OCI-LY1 (cell line): ENCODE data around the gene LARP4B.
"Not testable (repeated sequence)": the region's sequence is repeated elsewhere in the genome, so short reads cannot be mapped to it uniquely, and the experiment has no call there.

ENCODE experiments used
- H2AFZ ChIP-seq: fragments of 200-600 bp; sonication (generic), shearing (Covaris generic); 2 replicates; pipeline ENCODE4 v1.6.0; 2014; ENCODE audit warnings: antibody characterized with exemption, mild to moderate bottlenecking, low read length
- H3F3A ChIP-seq: fragments of 200-600 bp; sonication (generic), shearing (Covaris generic); 2 replicates; pipeline ENCODE4 v1.6.0; 2014; ENCODE audit warnings: mild to moderate bottlenecking, antibody characterized with exemption, low read length, moderate library complexity; ENCODE audit not compliant: insufficient read depth
- H3K27ac ChIP-seq: fragments of 200-600 bp; sonication (generic); 2 replicates; pipeline ENCODE4 v1.5.1; 2014; ENCODE audit warnings: low read length, mixed run types, mild to moderate bottlenecking, low read depth; ENCODE audit not compliant: poor library complexity, severe bottlenecking
- H3K27me3 ChIP-seq: fragments of 200-600 bp; sonication (generic); 2 replicates; pipeline ENCODE4 v1.6.0; 2014; ENCODE audit warnings: antibody characterized with exemption, mild to moderate bottlenecking, low read length, moderate library complexity; ENCODE audit not compliant: insufficient read depth
- H3K36me3 ChIP-seq: fragments of 200-600 bp; sonication (generic); 2 replicates; pipeline ENCODE4 v1.6.1; 2014; ENCODE audit warnings: mild to moderate bottlenecking, antibody characterized with exemption, low read length, moderate library complexity, mixed read lengths; ENCODE audit not compliant: insufficient read depth
- H3K4me1 ChIP-seq: fragments of 200-600 bp; sonication (generic); 2 replicates; pipeline ENCODE4 v1.5.1; 2014; ENCODE audit warnings: mild to moderate bottlenecking, low read length, moderate library complexity; ENCODE audit not compliant: insufficient read depth, severe bottlenecking
- H3K4me2 ChIP-seq: fragments of 200-600 bp; sonication (generic), shearing (Covaris generic); 2 replicates; pipeline ENCODE4 v1.6.1; 2014; ENCODE audit warnings: low read length
- H3K4me3 ChIP-seq: fragments of 200-600 bp; sonication (generic); 2 replicates; pipeline ENCODE4 v1.5.1; 2014; ENCODE audit warnings: low read length, low read depth, mild to moderate bottlenecking, mixed read lengths; ENCODE audit not compliant: poor library complexity, severe bottlenecking
- H3K79me2 ChIP-seq: fragments of 200-600 bp; shearing (Covaris generic); 2 replicates; pipeline ENCODE4 v1.6.1; 2016; ENCODE audit warnings: mixed run types, low read length, mixed read lengths; ENCODE audit not compliant: insufficient read depth
- H3K9ac ChIP-seq: fragments of 200-600 bp; sonication (generic), shearing (Covaris generic); 2 replicates; pipeline ENCODE4 v1.6.1; 2014; ENCODE audit warnings: mild to moderate bottlenecking, low read length, mixed read lengths
- H3K9me2 ChIP-seq: fragments of 200-600 bp; sonication (generic), shearing (Covaris generic); 2 replicates; pipeline ENCODE4 v1.6.1; 2014; ENCODE audit warnings: low read depth, mild to moderate bottlenecking, low read length, mixed read lengths
- H3K9me3 ChIP-seq: fragments of 200-600 bp; shearing (Covaris generic); 2 replicates; pipeline ENCODE4 v1.6.1; 2014; ENCODE audit warnings: low read length, mixed read lengths
- H4K20me1 ChIP-seq: fragments of 200-600 bp; sonication (generic), shearing (Covaris generic); 2 replicates; pipeline ENCODE4 v1.6.0; 2016; ENCODE audit warnings: mild to moderate bottlenecking, low read length; ENCODE audit not compliant: insufficient read depth
- EZH2 ChIP-seq: fragments of 200-600 bp; sonication (generic), shearing (Covaris generic); IDR thresholded peaks from 2 replicates; pipeline ENCODE4 v1.8.0; 2017; ENCODE audit warnings: borderline replicate concordance, mixed run types, mild to moderate bottlenecking, antibody characterized with exemption, low read length, moderate library complexity, mixed read lengths
- TF ChIP-seq, protein P1 (sequence below): fragments of 200-600 bp; sonication (generic), shearing (Covaris generic); IDR thresholded peaks from 2 replicates; pipeline ENCODE4 v1.5.1; 2017; ENCODE audit warnings: mild to moderate bottlenecking, antibody characterized with exemption, low read length, moderate library complexity, mixed read lengths

The LARP4B gene

DNA sequence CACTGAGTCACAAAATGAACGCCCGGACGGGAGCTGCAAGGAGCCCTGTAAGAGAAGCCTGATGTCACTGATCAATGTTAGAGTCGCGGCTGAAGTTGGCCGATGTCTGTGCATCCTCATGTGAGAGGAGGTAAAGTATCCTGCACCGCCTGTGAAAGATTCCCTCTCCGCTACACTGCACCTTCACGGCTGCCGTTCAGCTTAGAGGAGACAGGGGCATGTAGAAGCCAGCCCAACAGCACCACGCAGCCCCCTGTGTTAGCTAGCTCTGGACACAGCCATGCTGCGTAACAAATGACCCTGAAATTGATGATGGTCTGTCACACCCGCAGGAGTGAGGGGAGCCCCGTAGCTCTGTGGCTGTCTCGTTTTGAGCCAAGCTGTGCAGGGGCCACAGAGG, 160.5 kb downstream of the LARP4B start:
- no peaks in the 10 kb centered on the region for H3K9me2 ChIP-seq
- no peaks in the 10 kb centered on the region for H4K20me1 ChIP-seq
- no peak overlapping the region for H3K4me2 ChIP-seq
- H3F3A ChIP-seq, result no peaks in the 10 kb centered on the region
- H3K9ac ChIP-seq, result no peak overlapping the region
- H3K27me3 ChIP-seq, result peaks cover 8% of the 10 kb centered on the region; the same call in 1 of the 2 replicates
- no peak overlapping the region for H3K27ac ChIP-seq
- H3K4me1 ChIP-seq, result peaks cover 6% of the 10 kb centered on the region
- no peak overlapping the region for H3K4me3 ChIP-seq
- H3K9me3 ChIP-seq, result peaks cover 13% of the 10 kb centered on the region
- no peaks in the 10 kb centered on the region for H3K79me2 ChIP-seq
- H3K36me3 ChIP-seq, result no peaks in the 10 kb centered on the region; the same call in 1 of the 2 replicates
- TF ChIP-seq, protein P1, sequence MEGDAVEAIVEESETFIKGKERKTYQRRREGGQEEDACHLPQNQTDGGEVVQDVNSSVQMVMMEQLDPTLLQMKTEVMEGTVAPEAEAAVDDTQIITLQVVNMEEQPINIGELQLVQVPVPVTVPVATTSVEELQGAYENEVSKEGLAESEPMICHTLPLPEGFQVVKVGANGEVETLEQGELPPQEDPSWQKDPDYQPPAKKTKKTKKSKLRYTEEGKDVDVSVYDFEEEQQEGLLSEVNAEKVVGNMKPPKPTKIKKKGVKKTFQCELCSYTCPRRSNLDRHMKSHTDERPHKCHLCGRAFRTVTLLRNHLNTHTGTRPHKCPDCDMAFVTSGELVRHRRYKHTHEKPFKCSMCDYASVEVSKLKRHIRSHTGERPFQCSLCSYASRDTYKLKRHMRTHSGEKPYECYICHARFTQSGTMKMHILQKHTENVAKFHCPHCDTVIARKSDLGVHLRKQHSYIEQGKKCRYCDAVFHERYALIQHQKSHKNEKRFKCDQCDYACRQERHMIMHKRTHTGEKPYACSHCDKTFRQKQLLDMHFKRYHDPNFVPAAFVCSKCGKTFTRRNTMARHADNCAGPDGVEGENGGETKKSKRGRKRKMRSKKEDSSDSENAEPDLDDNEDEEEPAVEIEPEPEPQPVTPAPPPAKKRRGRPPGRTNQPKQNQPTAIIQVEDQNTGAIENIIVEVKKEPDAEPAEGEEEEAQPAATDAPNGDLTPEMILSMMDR, result no peak
- no peak for TF ChIP-seq EZH2
- no peak overlapping the region for H2AFZ ChIP-seq

DNA sequence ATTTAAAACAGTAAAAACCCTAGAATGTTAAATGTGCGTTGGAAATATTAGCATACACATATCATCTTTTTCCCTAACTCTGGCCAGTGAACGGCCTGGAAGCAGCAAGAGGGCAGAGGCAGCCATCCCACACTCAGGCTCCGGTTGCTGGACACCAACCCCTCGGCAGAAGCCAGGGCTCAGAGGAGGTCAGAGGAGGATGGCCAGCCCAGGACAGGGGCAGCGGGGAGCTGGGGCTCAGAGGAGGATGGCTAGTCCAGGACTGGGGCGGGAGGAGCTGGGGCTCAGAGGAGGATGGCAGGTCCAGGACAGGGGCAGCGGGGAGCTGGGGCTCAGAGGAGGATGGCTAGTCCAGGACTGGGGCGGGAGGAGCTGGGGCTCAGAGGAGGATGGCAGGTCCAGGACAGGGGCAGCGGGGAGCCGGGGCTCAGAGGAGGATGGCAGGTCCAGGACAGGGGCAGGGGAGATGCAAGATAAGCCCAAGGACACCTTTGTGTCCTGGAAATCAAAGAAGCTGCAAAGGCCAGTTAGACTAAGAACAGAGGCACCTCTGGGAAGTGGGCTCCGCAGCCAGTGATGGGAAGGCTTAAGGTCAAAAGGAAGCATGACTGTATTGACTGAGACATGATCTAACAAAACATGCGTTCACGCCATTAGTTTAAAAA, 161.3 kb downstream of the LARP4B start:
- not testable (repeated sequence) for H3K9me2 ChIP-seq, H3K4me1 ChIP-seq, H3K27ac ChIP-seq, H3K4me3 ChIP-seq, H3K4me2 ChIP-seq, H2AFZ ChIP-seq, H3K79me2 ChIP-seq, H4K20me1 ChIP-seq, H3K27me3 ChIP-seq, H3F3A ChIP-seq, H3K36me3 ChIP-seq, H3K9ac ChIP-seq
- peaks cover 13% of the 10 kb centered on the region for H3K9me3 ChIP-seq

DNA sequence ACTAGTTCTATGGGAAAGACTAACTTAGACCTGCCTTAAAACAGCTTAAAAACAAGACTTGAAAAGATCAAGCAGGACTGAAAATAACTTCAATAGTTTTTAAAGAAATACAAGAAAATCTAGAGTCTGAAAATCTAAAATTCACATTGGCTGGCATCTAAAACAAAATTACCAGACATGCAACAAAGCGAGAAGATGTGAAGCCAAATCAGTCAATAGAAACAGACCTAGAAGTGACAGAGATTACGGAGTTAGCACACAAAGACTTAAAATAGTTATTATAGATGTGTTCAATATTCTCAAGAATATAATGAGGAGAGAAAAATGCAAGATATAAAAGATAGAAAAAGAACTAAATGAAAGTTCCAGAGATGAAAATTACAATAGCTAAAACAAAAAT, 163.7 kb downstream of the LARP4B start:
- no peaks in the 10 kb centered on the region; the same call in 1 of the 2 replicates for H3K36me3 ChIP-seq
- TF ChIP-seq, protein P1, result no peak
- no peak for TF ChIP-seq EZH2

DNA sequence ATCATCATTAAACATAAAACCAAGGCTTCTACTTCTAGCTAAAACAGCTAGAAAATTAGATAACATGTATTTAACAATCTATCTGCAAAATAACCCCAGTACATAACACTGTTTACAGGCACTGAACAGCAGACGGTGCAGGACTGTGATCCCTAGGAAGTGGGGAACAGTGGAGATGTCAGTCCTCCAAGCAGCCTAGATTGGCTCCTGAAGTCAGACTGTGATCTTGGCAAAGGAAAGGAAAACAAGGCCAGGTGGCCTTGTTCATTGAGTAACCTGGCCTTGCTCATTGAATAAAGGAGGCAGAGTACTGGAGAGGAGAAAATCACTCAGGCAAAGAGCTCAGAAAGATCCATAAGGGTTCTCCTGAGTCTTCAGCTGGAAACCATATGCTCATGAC, 164.3 kb downstream of the LARP4B start:
- H3K36me3 ChIP-seq, result no peaks in the 10 kb centered on the region; the same call in 1 of the 2 replicates
- H3K4me1 ChIP-seq, result no peaks in the 10 kb centered on the region
- no peaks in the 10 kb centered on the region for H4K20me1 ChIP-seq
- H3K4me2 ChIP-seq, result no peak overlapping the region
- no peaks in the 10 kb centered on the region for H3F3A ChIP-seq
- peaks cover 29% of the 10 kb centered on the region for H3K9me3 ChIP-seq
- no peak overlapping the region for H3K4me3 ChIP-seq
- no peak overlapping the region for H3K9ac ChIP-seq
- no peaks in the 10 kb centered on the region for H3K79me2 ChIP-seq
- H3K9me2 ChIP-seq, result no peaks in the 10 kb centered on the region
- peaks cover 4% of the 10 kb centered on the region; the same call in 1 of the 2 replicates for H3K27me3 ChIP-seq
- TF ChIP-seq EZH2, result no peak
- TF ChIP-seq, protein P1, result no peak
- no peak overlapping the region for H2AFZ ChIP-seq
- H3K27ac ChIP-seq, result no peak overlapping the region

More for the DNA sequence above, 163.7 kb downstream of the LARP4B start:
- Histone ChIP-seq H3K79me2 (no peaks in the 10 kb centered on the region), H3K9me2 (no peaks in the 10 kb centered on the region), H3K4me2 (no peak overlapping the region), H3K27me3 (peaks cover 4% of the 10 kb centered on the region; the same call in 1 of the 2 replicates), H3K4me3 (no peak overlapping the region), H2AFZ (no peak overlapping the region), H3K4me1 (no peaks in the 10 kb centered on the region), H3K9me3 (peaks cover 26% of the 10 kb centered on the region), H4K20me1 (no peaks in the 10 kb centered on the region), H3K27ac (no peak overlapping the region), H3K9ac (no peak overlapping the region), H3F3A (no peaks in the 10 kb centered on the region)
